Stimulated activated CD8-positive, alpha-beta memory T cell treated with anti-CD3 and anti-CD28 coated beads, Interleukin-4, amount 100 ng/mL, for 48 hours (primary cell): ENCODE data around the gene NAT16.
"Not testable (repeated sequence)": the region's sequence is repeated elsewhere in the genome, so short reads cannot be mapped to it uniquely, and the experiment has no call there.

Experiments
- DNase-seq: peaks from one replicate; pipeline ENCODE4 v3.0.0-alpha.2; 2020

Gene NAT16

DNA sequence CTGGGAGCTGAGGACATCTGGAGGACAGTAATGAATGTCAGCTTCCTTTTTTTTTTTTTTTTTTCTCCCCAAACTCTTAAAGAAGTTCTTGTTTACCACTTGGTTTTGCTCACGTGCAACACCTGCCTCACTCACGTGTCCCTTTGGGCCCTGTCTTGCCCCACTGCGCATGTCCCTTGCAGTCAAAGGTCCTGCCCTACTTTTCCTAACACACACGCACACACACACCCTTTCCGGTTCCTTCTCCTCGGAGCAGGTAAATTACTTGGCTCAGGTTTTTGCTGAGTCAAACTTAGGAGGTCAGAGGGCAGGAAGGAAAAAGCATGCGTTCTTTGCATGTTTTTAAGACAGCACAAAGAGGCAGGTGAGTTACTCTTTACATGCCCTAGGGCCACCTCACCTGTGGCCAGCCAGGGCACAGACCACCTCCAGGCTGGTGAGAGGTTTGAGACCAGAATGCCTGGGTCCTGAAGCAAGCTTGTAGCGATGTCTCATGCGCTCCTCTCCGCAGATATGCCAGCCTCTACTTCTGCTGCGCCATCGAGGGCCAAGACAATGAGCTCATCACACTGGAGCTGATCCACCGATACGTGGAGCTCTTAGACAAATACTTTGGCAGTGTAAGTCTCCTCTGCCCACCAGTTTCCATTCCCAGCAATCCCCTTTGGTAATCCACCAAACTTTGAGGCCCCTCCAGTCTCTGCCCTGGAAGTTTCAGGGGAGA is 23.1 kb downstream of the NAT16 start:
- no peak for DNase-seq

DNA sequence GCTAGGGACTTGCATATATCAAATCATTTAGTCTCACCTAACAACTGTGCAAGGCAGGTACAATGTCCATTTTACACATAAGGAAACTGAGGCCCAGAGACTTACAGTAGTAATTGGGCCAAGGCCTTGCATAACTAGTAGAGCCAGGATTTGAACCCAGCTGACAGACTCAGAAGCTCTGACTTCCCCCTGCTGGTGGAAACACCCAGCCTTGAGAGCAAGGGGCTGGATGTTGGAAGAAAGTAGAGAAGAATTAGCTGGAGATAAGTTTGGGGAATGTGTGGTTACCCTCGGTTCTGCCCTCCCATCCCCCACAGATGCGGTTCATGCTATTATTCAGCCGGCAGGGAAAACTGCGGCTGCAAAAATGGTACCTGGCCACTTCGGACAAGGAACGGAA is 23.8 kb downstream of the NAT16 start:
- DNase-seq, result no peak

DNA sequence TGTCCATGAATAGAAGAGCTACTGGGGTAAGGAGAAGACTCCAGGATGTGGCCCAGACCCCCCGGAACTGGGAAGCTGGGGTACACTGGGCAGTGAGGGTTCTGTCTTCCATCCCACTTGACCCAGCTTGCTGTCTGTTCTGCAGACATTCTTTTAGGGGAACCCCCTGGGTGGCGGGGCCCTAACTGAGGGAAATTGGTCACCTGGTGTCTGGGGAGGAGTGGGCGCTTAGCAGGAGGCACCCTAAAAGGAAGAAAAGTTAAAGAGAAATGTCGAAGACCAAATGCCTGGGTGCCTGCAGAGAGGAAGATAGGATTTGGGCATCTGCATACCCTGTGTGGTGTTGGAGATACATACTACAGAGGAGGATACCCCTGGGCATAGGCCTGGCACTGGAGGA is 24.8 kb downstream of the NAT16 start:
- DNase-seq, result peak; percentile 27

- peak; percentile 33 for DNase-seq
Measured at GRCh38 chr7:101154693-101155102, 25.4 kb downstream of the NAT16 start.

- DNase-seq, result peak; percentile 94
Measured at GRCh38 chr7:101153969-101154692, 26.0 kb downstream of the NAT16 start, which contains the start of gene AP1S1. Gene AP1S1 (plus strand): TSS chr7:101154476. CDS start chr7:101154515, 39 bp downstream.

- DNase-seq, result no peak
Measured at GRCh38 chr7:101151908-101152651, 28.0 kb downstream of the NAT16 start.

- no peak for DNase-seq
Measured at GRCh38 chr7:101140746-101141382, 39.2 kb downstream of the NAT16 start.

GRCh38 chr7:101140339-101140699 is 39.8 kb downstream of the NAT16 start:
- no peak for DNase-seq

DNA sequence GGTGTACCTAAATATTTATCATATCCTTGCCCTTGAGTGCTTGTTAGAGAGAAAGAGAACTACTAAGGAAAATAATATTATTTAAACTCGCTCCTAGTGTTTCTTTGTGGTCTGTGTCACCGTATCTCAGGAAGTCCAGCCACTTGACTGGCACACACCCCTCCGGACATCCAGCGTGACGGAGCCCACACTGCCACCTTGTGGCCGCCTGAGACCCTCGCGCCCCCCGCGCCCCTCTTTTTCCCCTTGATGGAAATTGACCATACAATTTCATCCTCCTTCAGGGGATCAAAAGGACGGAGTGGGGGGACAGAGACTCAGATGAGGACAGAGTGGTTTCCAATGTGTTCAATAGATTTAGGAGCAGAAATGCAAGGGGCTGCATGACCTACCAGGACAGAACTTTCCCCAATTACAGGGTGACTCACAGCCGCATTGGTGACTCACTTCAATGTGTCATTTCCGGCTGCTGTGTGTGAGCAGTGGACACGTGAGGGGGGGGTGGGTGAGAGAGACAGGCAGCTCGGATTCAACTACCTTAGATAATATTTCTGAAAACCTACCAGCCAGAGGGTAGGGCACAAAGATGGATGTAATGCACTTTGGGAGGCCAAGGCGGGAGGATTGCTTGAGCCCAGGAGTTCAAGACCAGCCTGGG is 41.8 kb downstream of the NAT16 start:
- peak; percentile 90 for DNase-seq

DNA sequence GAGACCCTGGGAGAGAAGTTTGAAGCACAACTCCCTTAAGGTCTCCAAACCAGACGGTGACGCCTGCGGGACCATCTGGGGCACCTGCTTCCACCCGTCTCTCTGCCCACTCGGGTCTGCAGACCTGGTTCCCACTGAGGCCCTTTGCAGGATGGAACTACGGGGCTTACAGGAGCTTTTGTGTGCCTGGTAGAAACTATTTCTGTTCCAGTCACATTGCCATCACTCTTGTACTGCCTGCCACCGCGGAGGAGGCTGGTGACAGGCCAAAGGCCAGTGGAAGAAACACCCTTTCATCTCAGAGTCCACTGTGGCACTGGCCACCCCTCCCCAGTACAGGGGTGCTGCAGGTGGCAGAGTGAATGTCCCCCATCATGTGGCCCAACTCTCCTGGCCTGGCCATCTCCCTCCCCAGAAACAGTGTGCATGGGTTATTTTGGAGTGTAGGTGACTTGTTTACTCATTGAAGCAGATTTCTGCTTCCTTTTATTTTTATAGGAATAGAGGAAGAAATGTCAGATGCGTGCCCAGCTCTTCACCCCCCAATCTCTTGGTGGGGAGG is 42.4 kb downstream of the NAT16 start:
- no peak for DNase-seq

DNA sequence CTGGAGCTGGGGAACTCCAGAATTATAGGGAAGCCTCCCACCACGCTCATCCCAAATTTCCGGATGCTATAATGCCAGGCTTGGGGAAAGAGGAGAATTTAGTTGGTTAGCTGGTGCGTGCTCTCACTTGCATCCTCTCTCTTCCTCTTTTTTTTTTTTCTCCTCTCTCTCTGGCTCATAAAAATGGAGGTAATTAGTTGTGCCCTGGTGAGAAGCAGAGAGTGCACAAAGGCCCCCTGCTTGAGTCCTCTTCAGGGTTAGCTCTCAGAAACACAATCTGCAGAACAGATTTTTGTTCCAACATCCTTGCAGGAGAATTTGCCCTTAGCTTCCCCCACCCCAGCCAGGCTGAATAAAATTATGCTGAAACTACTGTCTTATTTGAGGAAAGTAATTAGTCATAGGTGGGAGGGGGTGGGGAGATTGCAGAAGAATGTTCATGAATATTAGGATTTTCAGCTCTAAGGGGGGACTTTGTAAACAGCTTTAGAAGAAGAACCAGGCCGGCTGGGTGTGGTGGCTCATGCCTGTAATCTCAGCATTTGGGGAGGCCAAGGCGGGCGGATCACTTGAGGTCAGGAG is 45.6 kb downstream of the NAT16 start:
- DNase-seq, result no peak

GRCh38 chr7:101133621-101134398 is 46.3 kb downstream of the NAT16 start:
- DNase-seq, result no peak

DNA sequence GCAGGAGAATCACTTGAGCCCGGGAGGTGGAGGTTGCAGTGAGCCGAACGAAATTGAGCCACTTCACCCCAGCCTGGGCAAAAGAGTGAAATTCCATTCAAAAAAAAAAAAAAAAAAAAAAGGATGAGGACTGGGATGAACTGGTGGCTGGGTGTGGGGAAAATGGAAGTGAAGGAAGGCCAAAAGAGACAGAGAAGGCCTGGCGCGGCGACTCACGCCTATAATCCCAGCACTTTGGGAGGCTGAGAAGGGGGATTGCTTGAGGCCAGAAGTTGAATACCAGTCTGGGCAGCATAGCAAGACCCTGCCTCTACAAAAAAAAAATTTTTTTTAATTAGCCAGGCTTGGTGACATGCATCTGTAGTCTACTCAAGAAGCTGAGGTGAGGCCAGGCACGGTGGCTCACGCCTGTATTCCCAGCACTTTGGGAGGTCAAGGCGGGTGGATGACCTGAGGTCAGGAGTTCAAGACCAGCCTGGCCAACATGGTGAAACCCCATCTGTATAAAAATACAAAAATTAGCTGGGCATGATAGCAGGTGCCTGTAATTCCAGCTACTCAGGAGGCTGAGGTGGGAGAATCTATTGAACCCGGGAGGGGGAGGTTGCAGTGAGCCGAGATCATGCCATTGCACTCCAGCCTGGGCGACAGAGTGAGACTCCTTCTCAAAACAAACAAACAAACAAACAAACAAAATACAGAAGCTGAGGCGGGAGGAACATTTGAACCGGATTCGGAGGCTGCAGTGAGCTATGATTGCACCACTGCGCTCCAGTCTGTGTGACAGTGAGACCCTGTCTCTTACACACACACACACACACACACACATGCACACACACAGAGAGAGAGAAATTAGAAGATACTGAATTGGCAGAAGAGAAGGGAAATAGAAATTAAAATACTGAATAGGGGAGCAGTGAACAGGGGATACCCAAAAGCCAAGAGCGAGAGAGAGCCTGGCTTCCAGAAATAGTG is 47.2 kb downstream of the NAT16 start:
- DNase-seq, result not testable (repeated sequence)

- DNase-seq, result no peak
Measured at GRCh38 chr7:101129603-101130117, 50.4 kb downstream of the NAT16 start.

DNA sequence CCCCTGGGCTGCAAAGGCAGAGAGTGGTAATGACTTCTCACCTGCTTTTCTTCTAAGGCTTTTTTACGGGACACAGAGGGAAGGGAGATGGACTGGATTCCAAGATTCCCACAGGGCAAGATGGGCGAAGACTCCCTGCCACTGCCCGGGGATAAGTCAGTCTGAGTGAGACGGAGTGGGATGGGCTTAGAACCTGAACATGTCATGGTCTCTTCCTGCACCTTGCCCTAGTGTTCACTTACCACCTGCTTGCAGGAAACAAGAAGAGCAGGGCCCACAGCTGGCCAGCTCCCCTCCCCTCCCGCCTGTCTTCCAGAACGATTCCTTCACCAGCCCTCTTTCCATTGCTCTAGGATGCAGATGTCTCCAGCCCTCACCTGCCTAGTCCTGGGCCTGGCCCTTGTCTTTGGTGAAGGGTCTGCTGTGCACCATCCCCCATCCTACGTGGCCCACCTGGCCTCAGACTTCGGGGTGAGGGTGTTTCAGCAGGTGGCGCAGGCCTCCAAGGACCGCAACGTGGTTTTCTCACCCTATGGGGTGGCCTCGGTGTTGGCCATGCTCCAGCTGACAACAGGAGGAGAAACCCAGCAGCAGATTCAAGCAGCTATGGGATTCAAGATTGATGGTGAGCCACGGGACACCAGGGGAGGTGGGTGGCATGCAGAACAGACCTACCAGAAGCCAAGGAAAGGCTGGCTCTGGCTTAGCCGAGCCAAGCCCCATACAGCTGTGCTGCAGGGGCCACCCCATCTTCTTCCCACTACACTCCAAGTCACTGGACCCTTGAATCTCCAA is 51.9 kb downstream of the NAT16 start:
- DNase-seq, result no peak

GRCh38 chr7:101127460-101128039 is 52.5 kb downstream of the NAT16 start:
- DNase-seq, result no peak

GRCh38 chr7:101126651-101127459 is 53.2 kb downstream of the NAT16 start, which contains the start of gene SERPINE1:
Gene SERPINE1 (plus strand): TSS chr7:101127104. CDS start chr7:101128394, 1,290 bp downstream.
- peak; percentile 58 for DNase-seq
